A549 (cell line): ENCODE results near the gene FSCN2. TPM values are rescaled to one million over a fixed set of nuclear protein-coding genes. Genes with fewer than 3 reads are reported as not detected.

Experiments used
- ATAC-seq, 2 experiments: fragments of 200-7000 bp in 1 of 2; fragments of >200 bp in 1 of 2; cut with Nextera tagmentation in 1 of 2; cut with Tn5 transposase in 1 of 2; 3 replicates each; pipeline versions ENCODE4 v1.8.0 to v1.9.1; 2018 to 2020; ENCODE audit warnings: mild to moderate bottlenecking in 1 of 2, moderate library complexity in 1 of 2
- CTCF ChIA-PET: fragments of 300-600 bp; sonication (Branson Sonifier 250); formaldehyde crosslinking; extraction: SDS; loops from one replicate; lab custom pipeline; 2021; ENCODE audit warnings: antibody characterized with exemption, inconsistent platforms; lab: Yijun Ruan, JAX
- POLR2A ChIA-PET: fragments of 350-600 bp; formaldehyde crosslinking; extraction: SDS; loops from one replicate; lab custom pipeline; 2021; ENCODE audit warnings: antibody characterized with exemption, inconsistent platforms; lab: Yijun Ruan, JAX
- DNase-seq, 2 experiments: peaks; one replicate each; pipeline versions ENCODE4 v3.0.0 to v3.0.0-alpha.2; 2011 to 2016; ENCODE audit warnings: low read depth in 1 of 2, low spot score in 1 of 2
- FAIRE-seq: peaks from 2 replicates; lab custom pipeline; 2011; peaks lifted over from hg19 to GRCh38; lab: Jason Lieb, UNC
- H3K27ac ChIP-seq, 2 experiments: fragments of >200 bp; sonication (Bioruptor Twin); formaldehyde crosslinking; 3 replicates each; pipeline ENCODE4 v1.5.1; 2016 to 2017
- H3K4me1 ChIP-seq: fragments of >200 bp; sonication (Bioruptor Twin); formaldehyde crosslinking; 3 replicates; pipeline ENCODE4 v1.6.1; 2016
- H3K4me2 ChIP-seq: fragments of >200 bp; sonication (Bioruptor Twin); formaldehyde crosslinking; 3 replicates; pipeline ENCODE4 v1.6.1; 2016
- H3K4me3 ChIP-seq: fragments of >200 bp; sonication (Bioruptor Twin); formaldehyde crosslinking; 3 replicates; pipeline ENCODE4 v1.5.1; 2016
- H3K9me3 ChIP-seq: fragments of >200 bp; sonication (Bioruptor Twin); formaldehyde crosslinking; 3 replicates; pipeline ENCODE4 v1.6.1; 2016
- CBX8 ChIP-seq: fragments of 200-600 bp; sonication (generic); IDR thresholded peaks from 2 replicates; pipeline ENCODE4 v1.6.1; 2016
- CHD4 ChIP-seq: fragments of 200-600 bp; sonication (generic); IDR thresholded peaks from 2 replicates; pipeline ENCODE4 v1.6.1; 2016; ENCODE audit warnings: antibody characterized with exemption, mild to moderate bottlenecking, borderline replicate concordance
- CTCF ChIP-seq: fragments of >200 bp; sonication (Bioruptor Twin); formaldehyde crosslinking; IDR thresholded peaks from 3 replicates; pipeline ENCODE4 v1.5.1; 2016
- E2F6 ChIP-seq: IDR thresholded peaks from 2 replicates; pipeline ENCODE4 v1.6.1; 2012; ENCODE audit warnings: low read depth, borderline replicate concordance
- EHF ChIP-seq: fragments of 250-450 bp; sonication (Bioruptor Pico); IDR thresholded peaks from 2 replicates; pipeline ENCODE4 v1.5.0; 2020; ENCODE audit warnings: mild to moderate bottlenecking
- EHMT2 ChIP-seq: fragments of 200-600 bp; sonication (generic); IDR thresholded peaks from 2 replicates; pipeline ENCODE4 v1.6.1; 2016; ENCODE audit warnings: antibody characterized with exemption, low read depth, mild to moderate bottlenecking, moderate library complexity
- ESRRA ChIP-seq: fragments of 150-350 bp; IDR thresholded peaks from 2 replicates; pipeline ENCODE4 v1.6.1; 2014; ENCODE audit warnings: mild to moderate bottlenecking, low read length, borderline replicate concordance
- KDM5A ChIP-seq: fragments of 200-600 bp; sonication (generic); IDR thresholded peaks from 2 replicates; pipeline ENCODE4 v1.6.1; 2016; ENCODE audit warnings: antibody characterized with exemption, mild to moderate bottlenecking
- MYC ChIP-seq: IDR thresholded peaks from 2 replicates; pipeline ENCODE4 v1.6.1; 2012; ENCODE audit warnings: mild to moderate bottlenecking, inconsistent platforms, low read length, improper control_type of control experiment, borderline replicate concordance
- PHF8 ChIP-seq: fragments of 200-600 bp; sonication (generic); IDR thresholded peaks from 2 replicates; pipeline ENCODE4 v1.6.1; 2016; ENCODE audit warnings: low read depth, mild to moderate bottlenecking, antibody characterized with exemption, moderate library complexity, borderline replicate concordance
- POLR2A ChIP-seq: IDR thresholded peaks from 2 replicates; pipeline ENCODE4 v1.6.1; 2012; ENCODE audit warnings: mild to moderate bottlenecking, low read length
- RAD21 ChIP-seq, 2 experiments: fragments of >200 bp in 1 of 2; sonication (Bioruptor Twin) in 1 of 2; formaldehyde crosslinking in 1 of 2; IDR thresholded peaks in 1 of 2; conservative IDR thresholded peaks in 1 of 2; 2 replicates in 1 of 2; 3 replicates in 1 of 2; pipeline ENCODE4 v1.6.1; 2012 to 2018; ENCODE audit warnings: inconsistent platforms in 1 of 2
- SMC3 ChIP-seq: fragments of >200 bp; sonication (Bioruptor Twin); formaldehyde crosslinking; IDR thresholded peaks from 3 replicates; pipeline ENCODE4 v1.6.1; 2018; ENCODE audit warnings: inconsistent platforms
- TP53 ChIP-seq: fragments of 250-450 bp; sonication (Bioruptor Pico); IDR thresholded peaks from 2 replicates; pipeline ENCODE4 v1.5.0; 2021; ENCODE audit warnings: mild to moderate bottlenecking, moderate library complexity
- ZNF302 ChIP-seq: fragments of 250-450 bp; sonication (Bioruptor Pico); IDR thresholded peaks from 2 replicates; pipeline ENCODE4 v1.9.0; 2021; ENCODE audit warnings: inconsistent platforms, mild to moderate bottlenecking, moderate library complexity
- WGBS: methylation state at CpG from one replicate; pipeline ENCODE4 v1.1.6; 2017; ENCODE audit errors: missing lambda C conversion rate; 5-methylcytosine and 5-hydroxymethylcytosine counted together
- polyA plus RNA-seq, 4 experiments: library from polyadenylated mRNA; depleted of rRNA in 3 of 4; stranded (reverse); fragments of >200 nt; fragmentation: RNase III in 1 of 4; extraction: RNeasy Plus Mini Kit Qiagen cat#74134 plus additional on column Dnase treatment in 1 of 4; gene quantifications; 2 replicates in 3 of 4; 3 replicates in 1 of 4; pipeline ENCODE4 v1.2.3, GENCODE V29; 2011 to 2017
- TF ChIP-seq, protein P1 (sequence below): fragments of 450-650 bp; IDR thresholded peaks from 2 replicates; pipeline ENCODE4 v1.6.1; 2014; ENCODE audit warnings: antibody characterized with exemption
- TF ChIP-seq, protein P2 (sequence below): IDR thresholded peaks from 2 replicates; pipeline ENCODE4 v1.6.1; 2012
- TF ChIP-seq, protein P3 (sequence below): fragments of 150-350 bp; IDR thresholded peaks from 2 replicates; pipeline ENCODE4 v1.6.1; 2014; ENCODE audit warnings: low read depth, mild to moderate bottlenecking, low read length

Gene FSCN2
- polyA plus RNA-seq, 2 of the 4 experiments (the other 2 are of a cell fraction): 0.84 to 1.3 TPM

DNA sequence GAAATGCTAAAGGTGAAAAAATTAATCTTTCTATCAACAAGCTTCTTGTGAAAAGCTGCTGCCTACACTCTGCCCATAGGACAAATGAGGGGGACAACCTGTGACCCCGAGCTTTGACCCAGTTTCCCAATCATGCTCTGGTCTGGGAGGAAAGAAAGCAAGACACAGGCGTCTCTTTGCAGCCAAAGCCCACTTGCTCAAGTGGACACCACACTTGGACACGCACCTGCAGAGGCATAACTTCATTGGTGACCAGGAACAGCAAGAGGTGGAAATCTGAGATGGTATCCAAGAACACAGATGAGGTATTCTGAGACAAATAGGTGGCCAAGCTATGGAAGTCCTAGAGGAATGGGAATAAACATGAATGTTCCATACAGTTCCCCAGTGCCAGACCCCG is 39.0 kb downstream of the FSCN2 start:
- Histone ChIP-seq H3K9me3 (no peaks in the 10 kb centered on the region), H3K27ac (peak overlapping the region; percentile 88 to 91), H3K4me1 (peaks cover 66% of the 10 kb centered on the region), H3K4me2 (peak overlapping the region; percentile 93), H3K4me3 (peak overlapping the region; percentile 29)
- no peak for DNase-seq
- ChIA-PET POLR2A (interaction anchor here (0.5 to 2.5 kb wide), 11 partner anchors 10 to 77 kb away, joined by 3 to 32 read pairs (median 5); partner anchors contain the start of gene FAAP100), CTCF (interaction anchor here (0.8 to 45.0 kb wide), 9 partner anchors 4 to 312 kb away, joined by 3 to 1604 read pairs (median 6); partner anchors contain the start of gene FAAP100)
- peak; percentile 6 to 9; a peak in 3 of 6 replicates for ATAC-seq
- TF ChIP-seq CBX8 (no peak), CHD4 (no peak), E2F6 (no peak), EHMT2 (no peak), POLR2A (no peak), EHF (CRISPR knock-in tag) (no peak), RAD21 (conservative IDR thresholded peaks at IDR 0.05 in 1 of 2, IDR thresholded peaks at IDR 0.05 in 1 of 2) (no peak), TP53 (CRISPR knock-in tag) (no peak), KDM5A (no peak)
- TF ChIP-seq, protein P1, sequence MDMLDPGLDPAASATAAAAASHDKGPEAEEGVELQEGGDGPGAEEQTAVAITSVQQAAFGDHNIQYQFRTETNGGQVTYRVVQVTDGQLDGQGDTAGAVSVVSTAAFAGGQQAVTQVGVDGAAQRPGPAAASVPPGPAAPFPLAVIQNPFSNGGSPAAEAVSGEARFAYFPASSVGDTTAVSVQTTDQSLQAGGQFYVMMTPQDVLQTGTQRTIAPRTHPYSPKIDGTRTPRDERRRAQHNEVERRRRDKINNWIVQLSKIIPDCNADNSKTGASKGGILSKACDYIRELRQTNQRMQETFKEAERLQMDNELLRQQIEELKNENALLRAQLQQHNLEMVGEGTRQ: no peak
- no peak for FAIRE-seq
- WGBS: 36% methylated on average over 4 of the region's 4 CpGs

DNA sequence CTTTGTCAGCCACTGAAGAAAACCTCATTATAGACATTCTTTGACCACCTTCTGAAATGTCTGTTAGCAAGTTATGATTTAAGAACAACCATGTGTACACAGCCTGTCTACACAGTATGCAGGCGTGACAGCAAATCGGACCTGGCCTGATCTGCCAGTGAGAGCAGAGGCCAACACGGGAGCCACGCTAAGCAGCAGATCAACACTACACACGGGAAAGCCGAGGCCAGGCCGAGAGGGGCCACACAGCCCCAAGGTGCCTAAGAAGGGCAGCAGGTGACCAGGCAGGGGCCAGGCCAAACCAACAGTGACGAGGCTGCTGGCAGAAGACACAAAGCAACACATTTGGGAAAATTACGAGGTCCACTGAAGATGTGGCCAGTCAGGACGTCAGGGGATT is 40.2 kb downstream of the FSCN2 start:
- ChIA-PET POLR2A (interaction anchor here (2.5 kb wide), 1 partner anchor 32 kb away, joined by 13 read pairs; no protein-coding TSS in a partner anchor), CTCF (interaction anchor here (1.1 to 45.0 kb wide), 5 partner anchors 3 to 315 kb away, joined by 3 to 1604 read pairs (median 6); partner anchors contain the start of gene FAAP100)
- Histone ChIP-seq H3K4me3 (no peak overlapping the region), H3K4me2 (peak overlapping the region; percentile 93), H3K9me3 (no peaks in the 10 kb centered on the region), H3K27ac (peak overlapping the region; percentile 88 to 91), H3K4me1 (peaks cover 56% of the 10 kb centered on the region)
- no peak for FAIRE-seq
- no peak for DNase-seq
- 87% methylated on average over 10 of the region's 10 CpGs for WGBS
- ATAC-seq: no peak
- TF ChIP-seq, protein P2, sequence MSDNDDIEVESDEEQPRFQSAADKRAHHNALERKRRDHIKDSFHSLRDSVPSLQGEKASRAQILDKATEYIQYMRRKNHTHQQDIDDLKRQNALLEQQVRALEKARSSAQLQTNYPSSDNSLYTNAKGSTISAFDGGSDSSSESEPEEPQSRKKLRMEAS: 0 out of 2 replicates have a peak, but pooled peaks have one; percentile 15
- TF ChIP-seq, protein P3, sequence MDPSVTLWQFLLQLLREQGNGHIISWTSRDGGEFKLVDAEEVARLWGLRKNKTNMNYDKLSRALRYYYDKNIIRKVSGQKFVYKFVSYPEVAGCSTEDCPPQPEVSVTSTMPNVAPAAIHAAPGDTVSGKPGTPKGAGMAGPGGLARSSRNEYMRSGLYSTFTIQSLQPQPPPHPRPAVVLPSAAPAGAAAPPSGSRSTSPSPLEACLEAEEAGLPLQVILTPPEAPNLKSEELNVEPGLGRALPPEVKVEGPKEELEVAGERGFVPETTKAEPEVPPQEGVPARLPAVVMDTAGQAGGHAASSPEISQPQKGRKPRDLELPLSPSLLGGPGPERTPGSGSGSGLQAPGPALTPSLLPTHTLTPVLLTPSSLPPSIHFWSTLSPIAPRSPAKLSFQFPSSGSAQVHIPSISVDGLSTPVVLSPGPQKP: no peak

GRCh38 chr17:81569986-81570514 is 41.9 kb downstream of the FSCN2 start:
- H3K4me3 ChIP-seq: no peak overlapping the region
- no peak for FAIRE-seq
- ChIA-PET CTCF (interaction anchor here (1.1 to 45.0 kb wide), 4 partner anchors 1 to 51 kb away, joined by 3 to 1604 read pairs (median 804); partner anchors contain the start of gene FAAP100), POLR2A (no interaction called here)
- H3K4me1 ChIP-seq: peaks cover 55% of the 10 kb centered on the region
- peak overlapping the region in 1 of 2 experiments; percentile 88; a peak in 2 of 6 replicates for H3K27ac ChIP-seq
- TF ChIP-seq PHF8 (no peak), SMC3 (no peak), ZNF302 (CRISPR knock-in tag) (no peak), CTCF (no peak), ESRRA (no peak), MYC (no peak)
- TF ChIP-seq, all 56 proteins: peak for 0
- no peak overlapping the region for H3K4me2 ChIP-seq
- H3K9me3 ChIP-seq: no peaks in the 10 kb centered on the region
- DNase-seq (no peak), ATAC-seq (no peak)
- 95% methylated on average over 18 of the region's 18 CpGs for WGBS
